OCI-LY7 (cell line): ENCODE measurements around the gene RNGTT. TPM values are rescaled to one million over a fixed set of nuclear protein-coding genes. Genes with fewer than 3 reads are reported as not detected.
A peak's percentile ranks its signal among the peaks of the same experiment; 100 is the strongest.

Experiments
- BruUV-seq: library from RNA; stranded (reverse); fragments of 400-500 nt; replicated peaks from 2 replicates; lab custom pipeline; 2021; lab: Mats Ljungman, UMichigan
- CTCF ChIA-PET: fragments of 300-600 bp; sonication (Branson Sonifier 250); formaldehyde crosslinking; loops from one replicate; lab custom pipeline; 2022; ENCODE audit warnings: antibody characterized with exemption; ENCODE audit not compliant: unreplicated experiment; lab: Charles Lee
- POLR2A ChIA-PET: fragments of 300-600 bp; sonication (Branson Sonifier 250); formaldehyde crosslinking; loops from one replicate; lab custom pipeline; 2022; ENCODE audit warnings: antibody characterized with exemption; lab: Charles Lee
- DNase-seq: peaks from one replicate; pipeline ENCODE4 v3.0.0-alpha.2; 2015; ENCODE audit warnings: low spot score
- H2AFZ ChIP-seq: fragments of 200-600 bp; sonication (generic), shearing (Covaris generic); 2 replicates; pipeline ENCODE4 v1.6.1; 2014; ENCODE audit warnings: mild to moderate bottlenecking, antibody characterized with exemption, low read length, moderate library complexity
- H3K27ac ChIP-seq: fragments of 200-600 bp; sonication (generic); 2 replicates; pipeline ENCODE4 v1.5.1; 2014; ENCODE audit warnings: mixed run types, low read depth, mild to moderate bottlenecking, moderate library complexity, low read length, inconsistent platforms; ENCODE audit not compliant: poor library complexity, severe bottlenecking
- H3K36me3 ChIP-seq: fragments of 200-600 bp; sonication (generic); 2 replicates; pipeline ENCODE4 v1.6.1; 2014; ENCODE audit warnings: mild to moderate bottlenecking, antibody characterized with exemption, low read length, moderate library complexity, mixed read lengths; ENCODE audit not compliant: insufficient read depth
- H3K4me1 ChIP-seq: fragments of 200-600 bp; sonication (generic); 2 replicates; pipeline ENCODE4 v1.5.1; 2014; ENCODE audit warnings: mild to moderate bottlenecking, low read length; ENCODE audit not compliant: insufficient read depth, poor library complexity, severe bottlenecking
- H3K4me2 ChIP-seq: fragments of 200-600 bp; sonication (generic); 2 replicates; pipeline ENCODE4 v1.6.1; 2014; ENCODE audit warnings: mild to moderate bottlenecking, low read length
- H3K4me3 ChIP-seq: fragments of 200-600 bp; sonication (generic); 2 replicates; pipeline ENCODE4 v1.5.1; 2014; ENCODE audit warnings: mild to moderate bottlenecking, low read depth, low read length; ENCODE audit not compliant: poor library complexity, severe bottlenecking
- H3K79me2 ChIP-seq: fragments of 200-600 bp; sonication (generic); 2 replicates; pipeline ENCODE4 v1.6.1; 2016; ENCODE audit warnings: low read depth, mild to moderate bottlenecking, low read length, moderate library complexity, mixed read lengths; ENCODE audit not compliant: insufficient read depth
- H3K9me2 ChIP-seq: fragments of 200-600 bp; sonication (generic); 2 replicates; pipeline ENCODE4 v1.6.1; 2016; ENCODE audit warnings: mild to moderate bottlenecking, low read length, mixed read lengths; ENCODE audit not compliant: insufficient read depth
- H3K9me3 ChIP-seq: fragments of 200-600 bp; sonication (generic); 2 replicates; pipeline ENCODE4 v1.6.1; 2014; ENCODE audit warnings: mild to moderate bottlenecking, mixed run types, low read length, mixed read lengths
- H4K20me1 ChIP-seq: fragments of 200-600 bp; sonication (generic); 2 replicates; pipeline ENCODE4 v1.6.1; 2014; ENCODE audit warnings: mild to moderate bottlenecking, antibody characterized with exemption, low read length, moderate library complexity, mixed read lengths; ENCODE audit not compliant: insufficient read depth
- CTCF ChIP-seq: fragments of 200-600 bp; sonication (generic); conservative IDR thresholded peaks from 2 replicates; pipeline ENCODE4 v1.5.1; 2014; ENCODE audit warnings: mild to moderate bottlenecking, antibody characterized with exemption, low read length, moderate library complexity, mixed read lengths
- EZH2phosphoT487 ChIP-seq: fragments of 200-600 bp; sonication (generic); IDR thresholded peaks from 2 replicates; pipeline ENCODE4 v1.6.1; 2018; ENCODE audit warnings: low read depth, borderline replicate concordance, mild to moderate bottlenecking, mixed run types, antibody characterized with exemption, low read length, moderate library complexity, mixed read lengths
- intact Hi-C: fragments of 100-400 bp; cut with micrococcal nuclease; formaldehyde crosslinking; loops from one replicate; pipeline ENCODE4 v1.10.0; 2022; ENCODE audit not compliant: unreplicated experiment
- total RNA-seq, 2 experiments: library from RNA; depleted of rRNA in 1 of 2; stranded (reverse); fragments of >200 nt in 1 of 2; shearing (Covaris generic) in 1 of 2; gene quantifications; 2 replicates each; pipeline ENCODE4 v1.2.3, GENCODE V29; 2014 to 2022

The RNGTT gene
- total RNA-seq, 2 experiments from 2014 or later = 38.2 to 41.7 TPM

DNA sequence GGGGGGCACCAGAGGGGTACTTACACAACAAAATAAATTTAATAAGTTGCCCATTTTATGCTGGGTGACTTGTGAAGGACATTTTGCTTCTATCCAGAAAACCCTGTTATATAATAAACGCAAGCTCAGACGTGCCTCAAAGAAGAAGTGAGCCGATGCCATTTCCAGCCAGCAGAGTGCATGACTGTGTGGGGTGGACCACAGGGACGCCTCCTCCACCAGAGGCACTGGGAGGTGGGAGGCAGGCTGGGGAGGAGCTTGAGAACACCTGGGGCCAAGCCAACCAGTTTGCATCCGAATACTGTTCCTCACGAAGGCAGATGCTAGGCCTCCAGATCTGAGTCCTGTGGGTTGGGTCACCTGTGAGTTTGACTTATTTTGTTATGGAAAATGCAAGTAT is 363.8 kb downstream of the RNGTT start:
- no peak overlapping the region for H3K4me3 ChIP-seq
- peak overlapping the region; percentile 18 for H3K27ac ChIP-seq
- H3K4me1 ChIP-seq = peaks cover 34% of the 10 kb centered on the region
- no TSS peak for BruUV-seq
- POLR2A ChIA-PET = interaction anchor here (0.6 to 3.3 kb wide), 9 partner anchors 9 to 760 kb away, joined by 3 to 46 read pairs (median 4); no protein-coding TSS in a partner anchor
- TF ChIP-seq EZH2phosphoT487 (no peak), CTCF (peak; percentile 76)
- H3K9me2 ChIP-seq = no peaks in the 10 kb centered on the region
- no peaks in the 10 kb centered on the region for H3K79me2 ChIP-seq
- DNase-seq = peak; percentile 85
- peak overlapping the region; percentile 37 for H3K4me2 ChIP-seq
- H3K9me3 ChIP-seq = no peaks in the 10 kb centered on the region
- peak overlapping the region; percentile 53; the same call in 1 of the 2 replicates for H2AFZ ChIP-seq
- no peaks in the 10 kb centered on the region for H3K36me3 ChIP-seq
- H4K20me1 ChIP-seq = no peaks in the 10 kb centered on the region
- intact Hi-C loops = no loop called here
- CTCF ChIA-PET = interaction anchor here (0.6 to 0.9 kb wide), 2 partner anchors 12 to 15 kb away, joined by 3 to 4 read pairs; no protein-coding TSS in a partner anchor

GRCh38 chr6:88596801-88597200 is 366.6 kb downstream of the RNGTT start:
- ChIA-PET POLR2A (interaction anchor here (1.0 to 1.7 kb wide), 2 partner anchors 10 to 12 kb away, joined by 3 read pairs; no protein-coding TSS in a partner anchor), CTCF (no interaction called here)
- intact Hi-C loops = no loop called here
- Histone ChIP-seq H3K4me2 (no peak overlapping the region), H3K9me2 (no peaks in the 10 kb centered on the region), H3K4me1 (peaks cover 27% of the 10 kb centered on the region), H3K9me3 (0 out of 2 replicates have a peak, but pooled peaks cover 16% of the 10 kb centered on the region), H3K27ac (no peak overlapping the region), H3K36me3 (peaks cover 6% of the 10 kb centered on the region; the same call in 1 of the 2 replicates), H3K79me2 (no peaks in the 10 kb centered on the region), H3K4me3 (no peak overlapping the region), H2AFZ (no peak overlapping the region), H4K20me1 (no peaks in the 10 kb centered on the region)
- DNase-seq = no peak
- BruUV-seq = no TSS peak
- TF ChIP-seq CTCF = no peak
- TF ChIP-seq EZH2phosphoT487 = no peak

DNA sequence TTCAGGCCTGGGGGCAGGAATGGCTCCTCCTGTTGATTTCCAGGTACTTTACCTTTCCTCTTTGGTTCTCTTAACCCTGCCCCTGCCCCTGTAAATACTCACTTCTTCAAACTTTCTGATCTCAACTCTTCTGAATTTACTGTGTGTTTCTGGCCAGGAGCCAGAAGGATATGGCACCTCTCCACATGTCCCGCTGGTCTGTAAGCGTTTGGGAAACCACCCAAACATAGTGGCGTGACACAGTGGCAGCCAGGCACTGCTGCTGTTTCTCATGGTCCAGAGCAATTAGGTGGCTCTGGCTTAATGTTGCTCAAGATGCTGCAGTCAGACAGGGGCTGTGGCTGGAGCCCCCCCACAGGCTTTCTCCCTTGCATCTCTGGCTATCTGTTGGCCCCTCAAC is 374.5 kb downstream of the RNGTT start:
- 0 out of 2 replicates have a peak, but pooled peaks cover 16% of the 10 kb centered on the region for H3K9me3 ChIP-seq
- ChIA-PET CTCF (no interaction called here), POLR2A (no interaction called here)
- H2AFZ ChIP-seq = no peak overlapping the region
- no peaks in the 10 kb centered on the region for H3K79me2 ChIP-seq
- intact Hi-C loops = no loop called here
- H3K9me2 ChIP-seq = no peaks in the 10 kb centered on the region
- no peak overlapping the region for H3K27ac ChIP-seq
- H3K4me1 ChIP-seq = peaks cover 11% of the 10 kb centered on the region
- H3K36me3 ChIP-seq = peaks cover 6% of the 10 kb centered on the region; the same call in 1 of the 2 replicates
- H3K4me2 ChIP-seq = no peak overlapping the region
- TF ChIP-seq CTCF (no peak), EZH2phosphoT487 (no peak)
- no TSS peak for BruUV-seq
- DNase-seq = no peak
- H3K4me3 ChIP-seq = no peak overlapping the region
- no peaks in the 10 kb centered on the region for H4K20me1 ChIP-seq
